HepG2 (cell line): Measurements from ENCODE around the gene CCT6A. TPM values are rescaled to one million over a fixed set of nuclear protein-coding genes. Genes with fewer than 3 reads are reported as not detected.

Experiments
- AHDC1 ChIP-seq: sonication (generic); formaldehyde crosslinking; IDR thresholded peaks from 2 replicates; pipeline ENCODE4 v1.5.1; 2020; ENCODE audit warnings: mild to moderate bottlenecking, missing genetic modification reagents, borderline replicate concordance
- FOXA1 ChIP-seq, 2 experiments: fragments of 450-650 bp in 1 of 2; sonication (generic) in 1 of 2; formaldehyde crosslinking in 1 of 2; IDR thresholded peaks; 2 replicates each; pipeline versions ENCODE4 v1.4.0 to v1.6.1; 2016 to 2020; ENCODE audit warnings: missing genetic modification reagents in 1 of 2
- FOXP4 ChIP-seq: sonication (generic); formaldehyde crosslinking; IDR thresholded peaks from 2 replicates; pipeline ENCODE4 v1.4.0; 2020; ENCODE audit warnings: missing genetic modification reagents
- KAT8 ChIP-seq: IDR thresholded peaks from 2 replicates; pipeline ENCODE4 v1.6.1; 2016; ENCODE audit warnings: missing genetic modification reagents, missing compliant biosample characterization
- KLF6 ChIP-seq: IDR thresholded peaks from 2 replicates; pipeline ENCODE4 v1.8.0; 2016; ENCODE audit warnings: missing biosample characterization, missing genetic modification reagents
- LBX2 ChIP-seq: sonication (generic); formaldehyde crosslinking; IDR thresholded peaks from 2 replicates; pipeline ENCODE4 v1.5.0; 2020; ENCODE audit warnings: missing genetic modification reagents, mild to moderate bottlenecking, borderline replicate concordance
- MZF1 ChIP-seq: sonication (generic); formaldehyde crosslinking; IDR thresholded peaks from 2 replicates; pipeline ENCODE4 v1.8.1; 2023; ENCODE audit warnings: mild to moderate bottlenecking, missing genetic modification reagents, borderline replicate concordance
- SRSF1 ChIP-seq: fragments of 200-400 bp; formaldehyde crosslinking; optimal IDR thresholded peaks from 2 replicates; pipeline ENCODE3; 2017; ENCODE audit warnings: mild to moderate bottlenecking, low read depth, low read length, moderate library complexity
- TRIM22 ChIP-seq: fragments of 450-650 bp; IDR thresholded peaks from 2 replicates; pipeline ENCODE4 v1.6.1; 2017
- XBP1 ChIP-seq: sonication (generic); formaldehyde crosslinking; IDR thresholded peaks from 2 replicates; pipeline ENCODE4 v1.5.0; 2020; ENCODE audit warnings: missing genetic modification reagents
- ZNF362 ChIP-seq: sonication (generic); formaldehyde crosslinking; IDR thresholded peaks from 2 replicates; pipeline ENCODE4 v1.4.0; 2020; ENCODE audit warnings: missing genetic modification reagents, mild to moderate bottlenecking, borderline replicate concordance
- ZNF512 ChIP-seq: sonication (generic); formaldehyde crosslinking; IDR thresholded peaks from 2 replicates; pipeline ENCODE4 v1.4.0; 2020; ENCODE audit warnings: mild to moderate bottlenecking, missing genetic modification reagents
- ZNF563 ChIP-seq: sonication (generic); formaldehyde crosslinking; IDR thresholded peaks from 2 replicates; pipeline ENCODE4 v1.8.0; 2022; ENCODE audit warnings: mild to moderate bottlenecking, moderate library complexity, missing genetic modification reagents
- ZNF772 ChIP-seq: sonication (generic); formaldehyde crosslinking; IDR thresholded peaks from 2 replicates; pipeline ENCODE4 v1.5.0; 2020; ENCODE audit warnings: mild to moderate bottlenecking, missing genetic modification reagents
- ZNF879 ChIP-seq: sonication (generic); formaldehyde crosslinking; IDR thresholded peaks from 2 replicates; pipeline ENCODE4 v1.8.1; 2023; ENCODE audit warnings: missing genetic modification reagents
- ZSCAN31 ChIP-seq: sonication (generic); formaldehyde crosslinking; IDR thresholded peaks from 2 replicates; pipeline ENCODE4 v1.5.0; 2020; ENCODE audit warnings: low read depth, mild to moderate bottlenecking, missing genetic modification reagents
- polyA plus RNA-seq, 8 experiments: library from polyadenylated mRNA; depleted of rRNA in 3 of 8; stranded (reverse) in 7 of 8; unstranded in 1 of 8; fragments of >200 nt; fragmentation: Illumina TruSeq in 4 of 8; extraction: Trizol in 4 of 8; gene quantifications; 2 replicates each; pipeline versions ENCODE4 v1.2.1 to v1.2.3, GENCODE V29; 2011 to 2016; ENCODE audit warnings: low read depth in 4 of 8, missing spikeins in 1 of 8, mixed read lengths in 1 of 8; ENCODE audit not compliant: insufficient read depth in 1 of 8
- total RNA-seq, 5 experiments: library from RNA; depleted of rRNA; stranded (reverse); fragments of >200 nt; fragmentation: Illumina TruSeq; extraction: Trizol; gene quantifications; 2 replicates each; pipeline ENCODE4 v1.2.3, GENCODE V29; 2016; ENCODE audit warnings: low read depth in 1 of 5

CCT6A gene
- total and polyA plus RNA-seq, 2 of the 13 experiments (the other 11 are each of a cell fraction or from before 2014, with no cell fraction given), result 219 to 292 TPM

- TF ChIP-seq ZNF563 (CRISPR knock-in tag) (no peak), ZSCAN31 (CRISPR knock-in tag) (no peak), ZNF362 (peak; percentile 54; the same call in 1 of the 2 replicates), AHDC1 (CRISPR knock-in tag) (0 out of 2 replicates have a peak, but pooled peaks have one; percentile 19), ZNF772 (CRISPR knock-in tag) (no peak), KLF6 (CRISPR knock-in tag) (no peak), MZF1 (no peak), XBP1 (CRISPR knock-in tag) (no peak), FOXA1 (IDR thresholded peaks at IDR 0.05) (no peak), FOXA1 (CRISPR knock-in tag; IDR thresholded peaks at IDR 0.05) (no peak), LBX2 (CRISPR knock-in tag) (no peak), SRSF1 (no peak), ZNF879 (CRISPR knock-in tag) (no peak), ZNF512 (CRISPR knock-in tag) (no peak), KAT8 (CRISPR knock-in tag) (no peak), TRIM22 (no peak), FOXP4 (CRISPR knock-in tag) (no peak)
These were observed 4.7 kb upstream of the CCT6A start (continued) for GRCh38 chr7:56046721-56047445.
